SK-MEL-5 (cell line): ENCODE results near the gene TMX3. TPM values are rescaled to one million over a fixed set of nuclear protein-coding genes. Genes with fewer than 3 reads are reported as not detected.

ENCODE experiments used
- DNase-seq: peaks from one replicate; pipeline ENCODE4 v3.0.0-alpha.2; 2016; ENCODE audit warnings: low read depth, low spot score
- in situ Hi-C: cut with HindIII; loops from 2 replicates; pipeline ENCODE4 v1.10.0; 2016; ENCODE audit warnings: low sequenced_read_pairs, high pct_unique_total_duplicates, low pct_unique_long_range_greater_than_20kb
- total RNA-seq: library from RNA; depleted of rRNA; stranded (reverse); fragments of >200 nt; shearing (Covaris generic); gene quantifications from 2 replicates; pipeline ENCODE4 v1.2.3, GENCODE V29; 2014; rRNA removed

The TMX3 gene
- total RNA-seq, 1 experiment from 2014 or later: 34.9 TPM

- in situ Hi-C loops: no loop called here
- DNase-seq: peak; percentile 60
Observed at GRCh38 chr18:68660354-68661183, 54.3 kb downstream of the TMX3 start.

GRCh38 chr18:68648191-68648590 is 66.7 kb downstream of the TMX3 start:
- DNase-seq: no peak
- in situ Hi-C loops: no loop called here

- DNase-seq: no peak
- in situ Hi-C loops: no loop called here
Observed at GRCh38 chr18:68642003-68642402, 72.9 kb downstream of the TMX3 start.

- in situ Hi-C loops: no loop called here
- no peak for DNase-seq
Observed at GRCh38 chr18:68640861-68641260, 74.0 kb downstream of the TMX3 start.

- no peak for DNase-seq
- in situ Hi-C loops: no loop called here
Observed at GRCh38 chr18:68638613-68639012, 76.3 kb downstream of the TMX3 start.

GRCh38 chr18:68627812-68628211 is 87.1 kb downstream of the TMX3 start:
- in situ Hi-C loops: no loop called here
- DNase-seq: no peak

Other genes with a start within 250 kb of the TMX3 start
- 0.51 TPM in 1 of 2 replicates, not detected in the other for gene CCDC102B, start 83.0 kb upstream of the TMX3 start, total RNA-seq